OCI-LY1 (cell line): ENCODE results near the gene BAG3.
"Not testable (repeated sequence)": the region's sequence is repeated elsewhere in the genome, so short reads cannot be mapped to it uniquely, and the experiment has no call there.

Experiments
- H2AFZ ChIP-seq: fragments of 200-600 bp; sonication (generic), shearing (Covaris generic); 2 replicates; pipeline ENCODE4 v1.6.0; 2014; ENCODE audit warnings: antibody characterized with exemption, mild to moderate bottlenecking, low read length
- H3F3A ChIP-seq: fragments of 200-600 bp; sonication (generic), shearing (Covaris generic); 2 replicates; pipeline ENCODE4 v1.6.0; 2014; ENCODE audit warnings: mild to moderate bottlenecking, antibody characterized with exemption, low read length, moderate library complexity; ENCODE audit not compliant: insufficient read depth
- H3K27ac ChIP-seq: fragments of 200-600 bp; sonication (generic); 2 replicates; pipeline ENCODE4 v1.5.1; 2014; ENCODE audit warnings: low read length, mixed run types, mild to moderate bottlenecking, low read depth; ENCODE audit not compliant: poor library complexity, severe bottlenecking
- H3K27me3 ChIP-seq: fragments of 200-600 bp; sonication (generic); 2 replicates; pipeline ENCODE4 v1.6.0; 2014; ENCODE audit warnings: antibody characterized with exemption, mild to moderate bottlenecking, low read length, moderate library complexity; ENCODE audit not compliant: insufficient read depth
- H3K36me3 ChIP-seq: fragments of 200-600 bp; sonication (generic); 2 replicates; pipeline ENCODE4 v1.6.1; 2014; ENCODE audit warnings: mild to moderate bottlenecking, antibody characterized with exemption, low read length, moderate library complexity, mixed read lengths; ENCODE audit not compliant: insufficient read depth
- H3K4me1 ChIP-seq: fragments of 200-600 bp; sonication (generic); 2 replicates; pipeline ENCODE4 v1.5.1; 2014; ENCODE audit warnings: mild to moderate bottlenecking, low read length, moderate library complexity; ENCODE audit not compliant: insufficient read depth, severe bottlenecking
- H3K4me2 ChIP-seq: fragments of 200-600 bp; sonication (generic), shearing (Covaris generic); 2 replicates; pipeline ENCODE4 v1.6.1; 2014; ENCODE audit warnings: low read length
- H3K4me3 ChIP-seq: fragments of 200-600 bp; sonication (generic); 2 replicates; pipeline ENCODE4 v1.5.1; 2014; ENCODE audit warnings: low read length, low read depth, mild to moderate bottlenecking, mixed read lengths; ENCODE audit not compliant: poor library complexity, severe bottlenecking
- H3K79me2 ChIP-seq: fragments of 200-600 bp; shearing (Covaris generic); 2 replicates; pipeline ENCODE4 v1.6.1; 2016; ENCODE audit warnings: mixed run types, low read length, mixed read lengths; ENCODE audit not compliant: insufficient read depth
- H3K9ac ChIP-seq: fragments of 200-600 bp; sonication (generic), shearing (Covaris generic); 2 replicates; pipeline ENCODE4 v1.6.1; 2014; ENCODE audit warnings: mild to moderate bottlenecking, low read length, mixed read lengths
- H3K9me2 ChIP-seq: fragments of 200-600 bp; sonication (generic), shearing (Covaris generic); 2 replicates; pipeline ENCODE4 v1.6.1; 2014; ENCODE audit warnings: low read depth, mild to moderate bottlenecking, low read length, mixed read lengths
- H3K9me3 ChIP-seq: fragments of 200-600 bp; shearing (Covaris generic); 2 replicates; pipeline ENCODE4 v1.6.1; 2014; ENCODE audit warnings: low read length, mixed read lengths
- H4K20me1 ChIP-seq: fragments of 200-600 bp; sonication (generic), shearing (Covaris generic); 2 replicates; pipeline ENCODE4 v1.6.0; 2016; ENCODE audit warnings: mild to moderate bottlenecking, low read length; ENCODE audit not compliant: insufficient read depth
- EZH2 ChIP-seq: fragments of 200-600 bp; sonication (generic), shearing (Covaris generic); IDR thresholded peaks from 2 replicates; pipeline ENCODE4 v1.8.0; 2017; ENCODE audit warnings: borderline replicate concordance, mixed run types, mild to moderate bottlenecking, antibody characterized with exemption, low read length, moderate library complexity, mixed read lengths
- TF ChIP-seq, protein P1 (sequence below): fragments of 200-600 bp; sonication (generic), shearing (Covaris generic); IDR thresholded peaks from 2 replicates; pipeline ENCODE4 v1.5.1; 2017; ENCODE audit warnings: mild to moderate bottlenecking, antibody characterized with exemption, low read length, moderate library complexity, mixed read lengths

BAG3 gene

DNA sequence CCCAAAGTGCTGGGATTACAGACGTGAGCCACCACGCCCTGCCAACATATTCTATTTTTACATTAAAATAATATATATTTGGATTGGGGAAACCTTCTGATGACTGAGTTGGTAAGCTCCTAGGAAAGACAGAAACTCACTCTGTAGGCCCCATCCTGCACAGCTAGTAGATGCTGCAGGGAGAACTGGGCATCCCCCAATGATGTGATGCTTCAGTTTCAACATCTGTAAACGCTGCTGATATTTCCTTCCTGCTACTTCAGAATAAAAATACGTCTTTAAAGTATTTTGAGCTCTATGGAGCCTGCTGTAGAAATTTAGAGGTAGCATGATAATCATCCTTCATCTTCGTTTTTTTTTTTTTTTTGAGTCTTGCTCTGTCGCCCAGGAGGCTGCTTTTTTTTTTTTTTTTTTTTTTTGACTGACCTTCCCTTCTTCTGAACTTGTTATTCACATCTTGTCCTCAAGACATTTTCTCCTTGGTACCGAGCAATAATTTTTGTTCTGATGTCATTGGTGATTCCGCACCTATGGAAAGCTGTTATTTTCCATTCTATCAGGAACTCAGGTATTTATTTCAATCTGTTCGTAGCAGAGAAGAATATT lies 52.8 kb downstream of the BAG3 start:
- Histone ChIP-seq H3K27ac (peak overlapping the region; percentile 49), H3K9me3 (peaks cover 5% of the 10 kb centered on the region), H3F3A (no peaks in the 10 kb centered on the region), H3K4me3 (no peak overlapping the region), H3K9ac (no peak overlapping the region), H3K27me3 (no peaks in the 10 kb centered on the region), H2AFZ (peak overlapping the region; percentile 52; the same call in 1 of the 2 replicates), H3K36me3 (no peaks in the 10 kb centered on the region; the same call in 1 of the 2 replicates), H4K20me1 (no peaks in the 10 kb centered on the region), H3K9me2 (no peaks in the 10 kb centered on the region), H3K4me2 (peak overlapping the region; percentile 39), H3K4me1 (peaks cover 66% of the 10 kb centered on the region), H3K79me2 (no peaks in the 10 kb centered on the region)
- TF ChIP-seq, protein P1, sequence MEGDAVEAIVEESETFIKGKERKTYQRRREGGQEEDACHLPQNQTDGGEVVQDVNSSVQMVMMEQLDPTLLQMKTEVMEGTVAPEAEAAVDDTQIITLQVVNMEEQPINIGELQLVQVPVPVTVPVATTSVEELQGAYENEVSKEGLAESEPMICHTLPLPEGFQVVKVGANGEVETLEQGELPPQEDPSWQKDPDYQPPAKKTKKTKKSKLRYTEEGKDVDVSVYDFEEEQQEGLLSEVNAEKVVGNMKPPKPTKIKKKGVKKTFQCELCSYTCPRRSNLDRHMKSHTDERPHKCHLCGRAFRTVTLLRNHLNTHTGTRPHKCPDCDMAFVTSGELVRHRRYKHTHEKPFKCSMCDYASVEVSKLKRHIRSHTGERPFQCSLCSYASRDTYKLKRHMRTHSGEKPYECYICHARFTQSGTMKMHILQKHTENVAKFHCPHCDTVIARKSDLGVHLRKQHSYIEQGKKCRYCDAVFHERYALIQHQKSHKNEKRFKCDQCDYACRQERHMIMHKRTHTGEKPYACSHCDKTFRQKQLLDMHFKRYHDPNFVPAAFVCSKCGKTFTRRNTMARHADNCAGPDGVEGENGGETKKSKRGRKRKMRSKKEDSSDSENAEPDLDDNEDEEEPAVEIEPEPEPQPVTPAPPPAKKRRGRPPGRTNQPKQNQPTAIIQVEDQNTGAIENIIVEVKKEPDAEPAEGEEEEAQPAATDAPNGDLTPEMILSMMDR = no peak
- no peak for TF ChIP-seq EZH2

DNA sequence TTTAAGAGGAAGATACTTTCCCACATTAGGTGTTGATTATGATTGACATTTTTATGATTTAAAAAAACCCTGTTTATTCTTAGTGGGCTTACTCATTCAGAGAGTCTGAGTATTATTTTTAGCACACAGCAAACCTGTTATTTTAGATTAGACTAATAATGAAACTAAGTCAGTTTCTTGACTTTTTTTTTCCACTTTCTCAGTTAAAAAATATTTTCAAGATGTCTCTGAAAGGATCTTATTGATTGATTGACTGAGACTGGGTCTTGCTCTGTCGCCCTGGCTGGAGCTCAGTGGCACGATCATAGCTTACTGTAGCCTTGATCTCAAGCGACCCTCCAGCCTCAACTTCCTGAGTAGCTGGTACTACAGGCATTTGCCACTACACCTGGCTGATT lies 54.3 kb downstream of the BAG3 start:
- no peak overlapping the region for H3K9ac ChIP-seq
- TF ChIP-seq, protein P1 = no peak
- no peak for TF ChIP-seq EZH2
- no peaks in the 10 kb centered on the region for H4K20me1 ChIP-seq
- H3K4me2 ChIP-seq = no peak overlapping the region
- no peak overlapping the region for H3K27ac ChIP-seq
- no peaks in the 10 kb centered on the region for H3K9me2 ChIP-seq
- H3K27me3 ChIP-seq = no peaks in the 10 kb centered on the region
- no peak overlapping the region for H3K4me3 ChIP-seq
- no peaks in the 10 kb centered on the region; the same call in 1 of the 2 replicates for H3K36me3 ChIP-seq
- H3K4me1 ChIP-seq = peaks cover 64% of the 10 kb centered on the region
- H3F3A ChIP-seq = no peaks in the 10 kb centered on the region
- H3K9me3 ChIP-seq = peaks cover 5% of the 10 kb centered on the region
- H3K79me2 ChIP-seq = no peaks in the 10 kb centered on the region
- H2AFZ ChIP-seq = no peak overlapping the region

DNA sequence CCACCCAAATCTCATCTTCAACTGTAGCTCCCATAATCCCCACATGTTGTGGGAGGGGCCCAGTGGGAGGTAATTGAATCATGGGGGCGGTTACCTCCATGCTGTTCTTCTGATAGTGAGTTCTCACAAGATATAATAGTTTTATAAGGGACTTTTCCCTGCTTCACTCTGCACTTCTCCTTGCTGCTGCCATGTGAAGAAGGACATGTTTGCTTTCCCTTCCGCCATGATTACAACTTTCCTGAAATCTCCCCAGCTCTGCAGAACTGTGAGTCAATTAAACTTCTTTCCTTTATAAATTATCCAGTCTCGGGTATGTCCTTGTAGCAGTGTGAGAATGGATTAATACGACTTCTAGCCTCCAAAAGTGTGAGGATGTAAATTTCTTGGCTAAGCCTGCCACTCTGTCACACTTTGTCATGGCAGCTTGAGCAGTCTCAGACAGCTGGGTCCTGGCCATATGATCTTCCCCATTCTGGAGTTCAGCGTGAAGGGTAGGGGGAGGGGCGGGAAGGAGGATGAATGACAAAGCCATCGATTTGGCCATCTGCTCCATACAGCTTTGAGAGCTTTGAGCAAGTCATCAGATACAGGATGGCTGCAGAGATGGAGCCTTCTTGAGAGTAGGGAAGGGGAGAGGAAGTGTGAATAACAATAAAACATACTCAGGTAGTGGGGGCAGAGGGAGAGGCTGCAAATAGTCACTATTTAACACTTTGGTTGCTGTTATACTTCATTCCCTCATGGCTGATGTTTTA lies 55.5 kb downstream of the BAG3 start:
- no peak overlapping the region for H3K9ac ChIP-seq
- TF ChIP-seq EZH2 = no peak
- TF ChIP-seq, protein P1 = no peak
- H3K27ac ChIP-seq = no peak overlapping the region
- peaks cover 5% of the 10 kb centered on the region for H3K9me3 ChIP-seq
- H4K20me1 ChIP-seq = no peaks in the 10 kb centered on the region
- no peak overlapping the region for H3K4me2 ChIP-seq
- peaks cover 54% of the 10 kb centered on the region for H3K4me1 ChIP-seq
- no peaks in the 10 kb centered on the region for H3K79me2 ChIP-seq
- H2AFZ ChIP-seq = no peak overlapping the region
- no peak overlapping the region for H3K4me3 ChIP-seq
- H3K9me2 ChIP-seq = no peaks in the 10 kb centered on the region
- H3F3A ChIP-seq = no peaks in the 10 kb centered on the region
- no peaks in the 10 kb centered on the region for H3K27me3 ChIP-seq
- no peaks in the 10 kb centered on the region; the same call in 1 of the 2 replicates for H3K36me3 ChIP-seq

DNA sequence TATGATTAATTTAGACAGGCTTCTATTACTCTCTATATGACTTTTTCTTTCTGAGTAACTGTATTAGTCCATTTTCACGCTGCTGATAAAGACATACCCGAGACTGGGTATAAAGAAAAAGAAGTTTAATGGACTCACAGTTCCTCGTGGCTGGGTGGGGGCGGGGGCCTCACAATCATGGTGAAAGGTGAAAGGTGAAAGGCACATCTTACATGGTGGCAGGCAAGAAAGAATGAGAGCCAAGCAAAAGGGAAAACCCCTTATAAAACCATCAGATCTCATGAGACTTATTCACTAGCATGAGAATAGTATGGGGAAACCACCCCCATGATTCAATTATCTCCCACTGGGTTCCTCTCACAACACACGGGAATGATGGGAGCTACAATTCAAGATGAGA lies 56.2 kb downstream of the BAG3 start:
- not testable (repeated sequence) for H3K79me2 ChIP-seq, H3K4me3 ChIP-seq, H3K9ac ChIP-seq, H3K4me2 ChIP-seq, H2AFZ ChIP-seq, H3K27ac ChIP-seq, H3F3A ChIP-seq, H3K9me2 ChIP-seq, H3K36me3 ChIP-seq, H4K20me1 ChIP-seq, H3K27me3 ChIP-seq, H3K9me3 ChIP-seq
- peaks cover 47% of the 10 kb centered on the region for H3K4me1 ChIP-seq

DNA sequence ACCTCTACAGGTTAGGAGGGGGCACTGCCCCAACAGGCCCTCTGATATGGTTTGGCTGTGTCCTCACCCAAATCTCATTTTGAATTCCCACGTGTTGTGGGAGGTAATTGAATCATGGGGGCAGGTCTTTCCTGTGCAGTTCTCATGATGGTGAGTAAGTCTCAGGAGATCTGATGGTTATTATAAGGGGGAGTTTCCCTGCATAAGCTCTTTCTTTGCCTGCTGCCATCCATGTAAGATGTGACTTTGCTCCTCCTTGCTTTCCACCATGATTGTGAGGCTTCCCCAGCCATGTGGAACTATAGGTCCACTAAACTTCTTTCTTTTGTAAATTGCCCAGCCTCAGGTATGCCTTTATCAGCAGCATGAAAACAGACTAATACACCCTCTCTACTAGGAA lies 59.8 kb downstream of the BAG3 start:
- not testable (repeated sequence) for H3K9me2 ChIP-seq, H3K4me3 ChIP-seq, H3K27ac ChIP-seq, H3K36me3 ChIP-seq, H3K9me3 ChIP-seq, H3K4me2 ChIP-seq, H2AFZ ChIP-seq, H3K27me3 ChIP-seq, H3F3A ChIP-seq, H3K79me2 ChIP-seq, H3K9ac ChIP-seq, H4K20me1 ChIP-seq
- peaks cover 19% of the 10 kb centered on the region for H3K4me1 ChIP-seq
